RWPE1 (cell line): ENCODE results near the gene NEUROD2.
A peak's percentile ranks its signal among the peaks of the same experiment; 100 is the strongest.

Experiments
- CTCF ChIA-PET: fragments of 350-600 bp; sonication (Branson Sonifier 250); formaldehyde crosslinking; extraction: SDS; loops from one replicate; lab custom pipeline; 2021; lab: Yijun Ruan, JAX
- POLR2A ChIA-PET: fragments of 400-600 bp; formaldehyde crosslinking; extraction: SDS; loops from one replicate; lab custom pipeline; 2020; ENCODE audit warnings: antibody characterized with exemption; ENCODE audit not compliant: low non-redundant PET; lab: Yijun Ruan, JAX
- DNase-seq: peaks from one replicate; pipeline ENCODE4 v3.0.0; 2012; ENCODE audit warnings: low spot score
- H3K27ac ChIP-seq: fragments of 450-650 bp; 2 replicates; pipeline ENCODE4 v1.5.1; 2017
- TF ChIP-seq, protein P1 (sequence below): fragments of 450-650 bp; conservative IDR thresholded peaks from 2 replicates; pipeline ENCODE4 v1.5.1; 2017; ENCODE audit warnings: low read depth, mild to moderate bottlenecking

Gene NEUROD2

DNA sequence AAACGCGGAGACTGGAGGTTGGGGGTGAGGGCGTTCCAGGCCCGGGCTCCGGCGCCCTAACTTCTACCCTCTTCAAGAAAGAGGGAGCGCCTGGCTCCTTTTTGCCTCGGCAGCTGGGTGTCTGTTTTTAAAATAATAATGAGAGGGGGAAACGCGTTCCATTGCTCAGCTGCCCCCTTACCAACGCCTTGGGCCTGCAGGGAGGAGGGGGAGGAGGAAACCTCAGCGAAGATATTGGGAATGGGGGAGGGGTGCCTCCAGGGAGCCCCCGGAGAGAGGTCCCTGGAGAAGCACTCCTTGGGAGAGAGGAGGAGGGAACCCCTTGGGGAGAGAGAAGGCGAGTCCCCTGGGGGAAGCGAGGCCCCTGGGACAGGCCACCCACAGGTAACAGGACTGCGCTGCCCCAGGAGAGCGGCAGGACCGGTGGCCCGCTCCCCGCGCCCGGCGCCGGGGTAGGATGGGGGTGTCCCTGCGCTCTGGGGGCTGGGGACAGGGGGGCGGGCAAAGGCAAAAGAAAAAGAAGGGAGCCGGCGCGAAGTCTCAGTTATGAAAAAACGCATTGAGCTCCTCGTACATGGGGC is 2.7 kb downstream of the NEUROD2 start:
- DNase-seq, result no peak
- ChIA-PET CTCF (interaction anchor here (0.6 to 1.3 kb wide), 3 partner anchors 17 to 82 kb away, joined by 3 to 7 read pairs (median 4); no protein-coding TSS in a partner anchor), POLR2A (no interaction called here)
- H3K27ac ChIP-seq, result no peak overlapping the region
- TF ChIP-seq, protein P1, sequence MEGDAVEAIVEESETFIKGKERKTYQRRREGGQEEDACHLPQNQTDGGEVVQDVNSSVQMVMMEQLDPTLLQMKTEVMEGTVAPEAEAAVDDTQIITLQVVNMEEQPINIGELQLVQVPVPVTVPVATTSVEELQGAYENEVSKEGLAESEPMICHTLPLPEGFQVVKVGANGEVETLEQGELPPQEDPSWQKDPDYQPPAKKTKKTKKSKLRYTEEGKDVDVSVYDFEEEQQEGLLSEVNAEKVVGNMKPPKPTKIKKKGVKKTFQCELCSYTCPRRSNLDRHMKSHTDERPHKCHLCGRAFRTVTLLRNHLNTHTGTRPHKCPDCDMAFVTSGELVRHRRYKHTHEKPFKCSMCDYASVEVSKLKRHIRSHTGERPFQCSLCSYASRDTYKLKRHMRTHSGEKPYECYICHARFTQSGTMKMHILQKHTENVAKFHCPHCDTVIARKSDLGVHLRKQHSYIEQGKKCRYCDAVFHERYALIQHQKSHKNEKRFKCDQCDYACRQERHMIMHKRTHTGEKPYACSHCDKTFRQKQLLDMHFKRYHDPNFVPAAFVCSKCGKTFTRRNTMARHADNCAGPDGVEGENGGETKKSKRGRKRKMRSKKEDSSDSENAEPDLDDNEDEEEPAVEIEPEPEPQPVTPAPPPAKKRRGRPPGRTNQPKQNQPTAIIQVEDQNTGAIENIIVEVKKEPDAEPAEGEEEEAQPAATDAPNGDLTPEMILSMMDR, result no peak

DNA sequence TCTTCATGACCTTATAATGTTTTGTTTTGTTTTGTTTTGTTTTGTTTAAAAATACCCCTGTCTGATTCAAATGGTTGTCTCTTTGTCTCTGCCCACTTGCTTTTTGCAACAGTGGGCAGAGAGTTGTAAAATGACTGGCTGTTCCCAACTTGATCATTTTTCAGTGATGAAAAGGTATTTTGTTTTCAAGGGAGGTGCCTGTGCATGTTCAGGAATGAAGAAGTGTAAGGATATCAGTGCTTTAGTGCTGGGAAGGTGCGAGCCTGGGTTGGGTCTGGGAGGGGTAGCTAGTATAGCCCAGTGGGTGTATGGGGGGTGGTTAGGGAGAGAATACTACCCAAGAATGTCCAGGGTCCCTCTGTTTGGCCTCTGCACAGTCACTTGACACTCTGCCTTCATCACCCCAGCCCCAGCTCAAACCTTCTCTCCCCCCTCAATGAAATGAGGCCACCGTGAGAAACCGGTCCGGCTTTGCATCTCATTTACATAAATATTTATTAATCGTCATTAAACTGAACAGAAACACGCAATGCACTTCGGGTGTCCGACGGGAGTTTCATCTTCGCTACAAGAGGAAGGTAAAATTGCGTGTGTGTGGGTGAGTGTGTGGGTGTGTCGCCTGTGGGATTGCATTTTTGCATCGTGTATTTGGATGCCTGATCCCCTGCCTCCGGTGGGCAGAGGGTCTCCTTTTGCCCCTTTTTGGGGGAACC is 4.3 kb downstream of the NEUROD2 start:
- DNase-seq, result peak; percentile 24
- POLR2A ChIA-PET, result no interaction called here
- CTCF ChIA-PET, result interaction anchor here (0.7 kb wide), 1 partner anchor 15 kb away, joined by 3 read pairs; no protein-coding TSS in a partner anchor
- H3K27ac ChIP-seq, result no peak overlapping the region
- TF ChIP-seq, protein P1, result no peak

- POLR2A ChIA-PET, result no interaction called here
- CTCF ChIA-PET, result interaction anchor here (0.6 to 0.7 kb wide), 2 partner anchors 19 to 619 kb away, joined by 3 to 5 read pairs; no protein-coding TSS in a partner anchor
- TF ChIP-seq, protein P1, result no peak
- no peak overlapping the region for H3K27ac ChIP-seq
- DNase-seq, result no peak
Measured at GRCh38 chr17:39602533-39603303, 5.0 kb downstream of the NEUROD2 start.

- ChIA-PET CTCF (interaction anchor here (0.6 to 0.7 kb wide), 2 partner anchors 20 to 619 kb away, joined by 3 to 5 read pairs; no protein-coding TSS in a partner anchor), POLR2A (no interaction called here)
- TF ChIP-seq, protein P1, result no peak
- no peak for DNase-seq
- H3K27ac ChIP-seq, result no peak overlapping the region
Measured at GRCh38 chr17:39601758-39602532, 5.8 kb downstream of the NEUROD2 start.

DNA sequence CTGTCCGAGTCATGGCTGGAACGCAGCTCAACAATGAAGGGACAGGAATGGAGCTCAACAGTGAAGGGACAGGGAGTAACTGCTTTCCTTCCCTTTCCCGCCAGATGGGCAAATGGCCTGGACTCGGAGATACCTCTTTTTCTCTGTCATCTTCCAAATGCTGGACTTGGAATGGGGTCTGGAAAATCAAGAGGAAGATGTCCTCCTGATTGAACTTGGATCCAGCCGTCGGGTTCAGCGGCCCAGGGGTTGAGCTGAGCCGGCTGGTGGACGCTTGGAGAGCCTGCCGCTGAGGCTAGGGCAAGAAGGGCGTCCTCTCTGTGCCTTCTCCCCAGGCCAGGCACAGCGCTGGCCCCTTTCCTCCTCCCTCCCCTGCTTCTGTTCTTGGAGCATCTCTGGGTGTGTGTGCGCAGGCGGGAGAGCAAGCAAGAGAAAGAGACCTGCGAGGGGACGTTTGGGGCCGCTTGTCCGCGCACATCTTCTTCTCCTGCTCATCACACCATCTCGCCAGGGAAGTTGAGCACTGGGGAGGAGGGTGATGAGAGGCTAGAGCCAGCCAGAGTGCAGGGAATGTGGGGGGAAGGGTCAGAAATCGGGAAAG is 6.6 kb downstream of the NEUROD2 start:
- DNase-seq, result no peak
- POLR2A ChIA-PET, result no interaction called here
- TF ChIP-seq, protein P1, result no peak
- CTCF ChIA-PET, result interaction anchor here (3.6 kb wide), 1 partner anchor 22 kb away, joined by 22 read pairs; no protein-coding TSS in a partner anchor
- no peak overlapping the region for H3K27ac ChIP-seq
